WTC11 (cell line): ENCODE measurements around the gene ST6GALNAC3.

Source experiments
- CTCF ChIP-seq: fragments of 200-600 bp; IDR thresholded peaks from 2 replicates; pipeline ENCODE4 v1.8.0; 2022; ENCODE audit warnings: antibody characterized with exemption
- ESRRA ChIP-seq: sonication (generic); formaldehyde crosslinking; IDR thresholded peaks from 2 replicates; pipeline ENCODE4 v1.8.1; 2022; ENCODE audit warnings: mild to moderate bottlenecking, missing genetic modification reagents, borderline replicate concordance
- NFYB ChIP-seq: sonication (generic); formaldehyde crosslinking; conservative IDR thresholded peaks from 2 replicates; pipeline ENCODE4 v1.8.0; 2022; ENCODE audit warnings: low read depth, missing genetic modification reagents
- RELA ChIP-seq: sonication (generic); formaldehyde crosslinking; IDR thresholded peaks from 2 replicates; pipeline ENCODE4 v1.8.1; 2022; ENCODE audit warnings: missing genetic modification reagents, mild to moderate bottlenecking, borderline replicate concordance
- TEAD1 ChIP-seq: sonication (generic); formaldehyde crosslinking; IDR thresholded peaks from 2 replicates; pipeline ENCODE4 v1.8.0; 2022; ENCODE audit warnings: mild to moderate bottlenecking, missing genetic modification reagents
- USF2 ChIP-seq: sonication (generic); formaldehyde crosslinking; IDR thresholded peaks from 2 replicates; pipeline ENCODE4 v1.8.1; 2023; ENCODE audit warnings: mild to moderate bottlenecking, missing genetic modification reagents, moderate library complexity
- ZNF317 ChIP-seq: sonication (generic); formaldehyde crosslinking; IDR thresholded peaks from 2 replicates; pipeline ENCODE4 v1.8.1; 2023; ENCODE audit warnings: low read depth, mild to moderate bottlenecking, moderate library complexity, missing genetic modification reagents, borderline replicate concordance
- TF ChIP-seq, protein P1 (sequence below): sonication (generic); formaldehyde crosslinking; IDR thresholded peaks from 2 replicates; pipeline ENCODE4 v1.8.1; 2022; ENCODE audit warnings: mild to moderate bottlenecking, missing genetic modification reagents, moderate library complexity, borderline replicate concordance
- TF ChIP-seq, protein P2 (sequence below): sonication (generic); formaldehyde crosslinking; IDR thresholded peaks from 2 replicates; pipeline ENCODE4 v1.8.0; 2022; ENCODE audit warnings: missing genetic modification reagents

DNA sequence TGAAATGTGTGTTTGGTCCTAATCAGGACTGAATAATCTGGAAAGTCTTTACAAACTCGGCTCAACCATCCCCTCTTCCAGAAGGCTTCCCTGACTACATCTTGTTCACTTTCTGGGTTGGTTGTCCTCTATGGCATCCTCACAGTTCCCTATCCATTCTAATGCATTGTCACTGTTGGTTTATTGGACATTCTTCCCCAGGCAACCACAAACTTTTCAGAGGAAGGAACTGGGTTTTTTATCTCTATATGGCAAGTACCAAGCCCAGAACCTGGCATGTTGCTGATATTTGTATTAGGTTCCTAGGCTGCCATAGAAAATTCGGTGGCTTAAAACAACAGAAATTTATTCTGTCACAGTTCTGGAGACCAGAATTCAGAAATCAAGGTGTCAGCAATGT, 429.2 kb downstream of the ST6GALNAC3 start:
- no peak for TF ChIP-seq NFYB (CRISPR knock-in tag)
- TF ChIP-seq CTCF: no peak
- TF ChIP-seq TEAD1: no peak
- no peak for TF ChIP-seq USF2 (CRISPR knock-in tag)
- TF ChIP-seq, protein P1, sequence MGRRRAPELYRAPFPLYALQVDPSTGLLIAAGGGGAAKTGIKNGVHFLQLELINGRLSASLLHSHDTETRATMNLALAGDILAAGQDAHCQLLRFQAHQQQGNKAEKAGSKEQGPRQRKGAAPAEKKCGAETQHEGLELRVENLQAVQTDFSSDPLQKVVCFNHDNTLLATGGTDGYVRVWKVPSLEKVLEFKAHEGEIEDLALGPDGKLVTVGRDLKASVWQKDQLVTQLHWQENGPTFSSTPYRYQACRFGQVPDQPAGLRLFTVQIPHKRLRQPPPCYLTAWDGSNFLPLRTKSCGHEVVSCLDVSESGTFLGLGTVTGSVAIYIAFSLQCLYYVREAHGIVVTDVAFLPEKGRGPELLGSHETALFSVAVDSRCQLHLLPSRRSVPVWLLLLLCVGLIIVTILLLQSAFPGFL (CRISPR knock-in tag): no peak
- no peak for TF ChIP-seq ESRRA (CRISPR knock-in tag)
- no peak for TF ChIP-seq ZNF317 (CRISPR knock-in tag)
- TF ChIP-seq, protein P2, sequence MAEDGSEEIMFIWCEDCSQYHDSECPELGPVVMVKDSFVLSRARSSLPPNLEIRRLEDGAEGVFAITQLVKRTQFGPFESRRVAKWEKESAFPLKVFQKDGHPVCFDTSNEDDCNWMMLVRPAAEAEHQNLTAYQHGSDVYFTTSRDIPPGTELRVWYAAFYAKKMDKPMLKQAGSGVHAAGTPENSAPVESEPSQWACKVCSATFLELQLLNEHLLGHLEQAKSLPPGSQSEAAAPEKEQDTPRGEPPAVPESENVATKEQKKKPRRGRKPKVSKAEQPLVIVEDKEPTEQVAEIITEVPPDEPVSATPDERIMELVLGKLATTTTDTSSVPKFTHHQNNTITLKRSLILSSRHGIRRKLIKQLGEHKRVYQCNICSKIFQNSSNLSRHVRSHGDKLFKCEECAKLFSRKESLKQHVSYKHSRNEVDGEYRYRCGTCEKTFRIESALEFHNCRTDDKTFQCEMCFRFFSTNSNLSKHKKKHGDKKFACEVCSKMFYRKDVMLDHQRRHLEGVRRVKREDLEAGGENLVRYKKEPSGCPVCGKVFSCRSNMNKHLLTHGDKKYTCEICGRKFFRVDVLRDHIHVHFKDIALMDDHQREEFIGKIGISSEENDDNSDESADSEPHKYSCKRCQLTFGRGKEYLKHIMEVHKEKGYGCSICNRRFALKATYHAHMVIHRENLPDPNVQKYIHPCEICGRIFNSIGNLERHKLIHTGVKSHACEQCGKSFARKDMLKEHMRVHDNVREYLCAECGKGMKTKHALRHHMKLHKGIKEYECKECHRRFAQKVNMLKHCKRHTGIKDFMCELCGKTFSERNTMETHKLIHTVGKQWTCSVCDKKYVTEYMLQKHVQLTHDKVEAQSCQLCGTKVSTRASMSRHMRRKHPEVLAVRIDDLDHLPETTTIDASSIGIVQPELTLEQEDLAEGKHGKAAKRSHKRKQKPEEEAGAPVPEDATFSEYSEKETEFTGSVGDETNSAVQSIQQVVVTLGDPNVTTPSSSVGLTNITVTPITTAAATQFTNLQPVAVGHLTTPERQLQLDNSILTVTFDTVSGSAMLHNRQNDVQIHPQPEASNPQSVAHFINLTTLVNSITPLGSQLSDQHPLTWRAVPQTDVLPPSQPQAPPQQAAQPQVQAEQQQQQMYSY (CRISPR knock-in tag): no peak
- TF ChIP-seq RELA (CRISPR knock-in tag): no peak
